ENCODE results near the gene B3GALT5. TPM values are rescaled to one million over a fixed set of nuclear protein-coding genes. Genes with fewer than 3 reads are reported as not detected.

B3GALT5 gene
- polyA plus RNA-seq, 3 donors = not detected

DNA sequence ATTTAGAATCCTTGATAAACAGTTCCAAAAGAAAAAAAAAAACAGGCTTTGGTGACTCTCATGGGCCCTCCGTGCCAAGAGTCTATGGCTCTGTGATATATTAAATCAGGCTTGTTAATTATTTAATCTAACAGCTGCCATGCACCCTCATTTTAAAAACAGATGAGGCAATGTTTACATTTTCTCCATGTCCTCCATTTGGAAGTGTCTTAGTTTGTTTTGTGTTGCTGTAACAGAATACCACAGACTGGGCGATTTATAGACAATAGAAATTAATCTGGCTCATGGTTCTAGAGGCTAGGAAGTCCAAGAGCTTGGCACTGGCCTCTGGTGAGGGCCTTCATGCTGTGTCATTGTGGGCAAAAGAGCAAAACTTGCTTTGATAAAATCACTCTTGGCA lies 58.0 kb downstream of the B3GALT5 start:
- no peaks in the 10 kb centered on the region for H3K4me1 ChIP-seq (ENCODE audit: control insufficient read depth in 1 of 2, insufficient read depth in 2 of 2, low read length in 2 of 2)
- no peaks in the 10 kb centered on the region for H3K36me3 ChIP-seq (replicated peaks in 1 of 2; ENCODE audit: control insufficient read depth in 1 of 2, insufficient read depth in 2 of 2, low read length in 2 of 2)
- H3K4me3 ChIP-seq (replicated peaks in 1 of 3; ENCODE audit: low read depth in 2 of 3, low read length in 3 of 3) = no peak overlapping the region
- H3K4me1 Mint-ChIP-seq = no peaks in the 10 kb centered on the region
- no peaks in the 10 kb centered on the region for H4K20me1 ChIP-seq (ENCODE audit: insufficient read depth, low read length)
- H3K4me3 Mint-ChIP-seq = no peak overlapping the region
- H3K27me3 Mint-ChIP-seq (ENCODE audit: low read depth in 3 of 3) = peaks cover 1 to 2% (median 2%) of the 10 kb centered on the region in 3 donors
- no peaks in the 10 kb centered on the region for H3K27me3 ChIP-seq (ENCODE audit: control insufficient read depth in 2 of 2, insufficient read depth in 2 of 2, low read length in 2 of 2)
- TF ChIP-seq, protein P1, sequence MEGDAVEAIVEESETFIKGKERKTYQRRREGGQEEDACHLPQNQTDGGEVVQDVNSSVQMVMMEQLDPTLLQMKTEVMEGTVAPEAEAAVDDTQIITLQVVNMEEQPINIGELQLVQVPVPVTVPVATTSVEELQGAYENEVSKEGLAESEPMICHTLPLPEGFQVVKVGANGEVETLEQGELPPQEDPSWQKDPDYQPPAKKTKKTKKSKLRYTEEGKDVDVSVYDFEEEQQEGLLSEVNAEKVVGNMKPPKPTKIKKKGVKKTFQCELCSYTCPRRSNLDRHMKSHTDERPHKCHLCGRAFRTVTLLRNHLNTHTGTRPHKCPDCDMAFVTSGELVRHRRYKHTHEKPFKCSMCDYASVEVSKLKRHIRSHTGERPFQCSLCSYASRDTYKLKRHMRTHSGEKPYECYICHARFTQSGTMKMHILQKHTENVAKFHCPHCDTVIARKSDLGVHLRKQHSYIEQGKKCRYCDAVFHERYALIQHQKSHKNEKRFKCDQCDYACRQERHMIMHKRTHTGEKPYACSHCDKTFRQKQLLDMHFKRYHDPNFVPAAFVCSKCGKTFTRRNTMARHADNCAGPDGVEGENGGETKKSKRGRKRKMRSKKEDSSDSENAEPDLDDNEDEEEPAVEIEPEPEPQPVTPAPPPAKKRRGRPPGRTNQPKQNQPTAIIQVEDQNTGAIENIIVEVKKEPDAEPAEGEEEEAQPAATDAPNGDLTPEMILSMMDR (IDR thresholded peaks at IDR 0.05) = no peak
- H3K36me3 Mint-ChIP-seq = no peaks in the 10 kb centered on the region
- no peak overlapping the region for H3K27ac Mint-ChIP-seq
- H3K9me3 Mint-ChIP-seq = peaks cover 0 to 6% (median 2%) of the 10 kb centered on the region in 7 donors
- H3K9me3 ChIP-seq (replicated peaks in 1 of 2; ENCODE audit: control insufficient read depth in 1 of 2, insufficient read depth in 1 of 2, low read length in 2 of 2) = no peaks in the 10 kb centered on the region
- no peak overlapping the region for H2AFZ ChIP-seq (ENCODE audit: insufficient read depth, low read depth, low read length, poor library complexity, severe bottlenecking)
- no peaks in the 10 kb centered on the region for H3K79me2 ChIP-seq (ENCODE audit: insufficient read depth, low read length)
- no peak overlapping the region for H3K27ac ChIP-seq (ENCODE audit: low read depth in 1 of 2, low read length in 2 of 2)
- intact Hi-C loops (cut with micrococcal nuclease) = no loop called here
- no peak for DNase-seq
- 71% methylated on average over 1 of the region's 2 CpGs for WGBS (ENCODE audit: insufficient coverage)
- no peak overlapping the region for H3K9ac ChIP-seq (ENCODE audit: insufficient read depth, low read length, poor library complexity, severe bottlenecking)
- H3K4me2 ChIP-seq (replicated peaks; ENCODE audit: extremely low read depth, low read length, poor library complexity, severe bottlenecking) = no peak overlapping the region

DNA sequence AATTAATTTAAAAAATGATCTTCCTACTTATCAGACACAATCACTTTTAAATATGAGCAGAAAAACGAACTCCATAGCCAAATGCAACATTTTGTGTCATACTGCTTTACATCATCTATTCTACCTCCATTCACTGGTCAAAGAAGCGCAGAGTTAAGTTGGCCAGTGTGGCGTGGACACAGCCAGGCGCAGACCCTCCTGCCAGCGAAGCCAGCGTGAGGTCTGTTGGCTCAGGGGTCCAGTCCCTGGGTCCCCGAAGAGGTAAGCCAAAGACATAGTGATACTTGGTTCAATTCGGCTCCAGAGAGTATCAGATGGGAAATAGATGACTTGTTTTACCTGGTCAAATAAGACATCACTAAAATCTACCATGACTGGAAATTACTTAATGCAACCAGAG lies 59.2 kb downstream of the B3GALT5 start:
- no peaks in the 10 kb centered on the region for H4K20me1 ChIP-seq (ENCODE audit: insufficient read depth, low read length)
- no peak overlapping the region for H3K9ac ChIP-seq (ENCODE audit: insufficient read depth, low read length, poor library complexity, severe bottlenecking)
- peaks cover 0 to 4% (median 2%) of the 10 kb centered on the region in 7 donors for H3K9me3 Mint-ChIP-seq
- no peaks in the 10 kb centered on the region for H3K9me3 ChIP-seq (replicated peaks in 1 of 2; ENCODE audit: control insufficient read depth in 1 of 2, insufficient read depth in 1 of 2, low read length in 2 of 2)
- H3K4me3 ChIP-seq (replicated peaks in 1 of 3; ENCODE audit: low read depth in 2 of 3, low read length in 3 of 3) = no peak overlapping the region
- intact Hi-C loops (cut with micrococcal nuclease) = no loop called here
- no peaks in the 10 kb centered on the region for H3K27me3 ChIP-seq (ENCODE audit: control insufficient read depth in 2 of 2, insufficient read depth in 2 of 2, low read length in 2 of 2)
- no peaks in the 10 kb centered on the region for H3K4me1 ChIP-seq (ENCODE audit: control insufficient read depth in 1 of 2, insufficient read depth in 2 of 2, low read length in 2 of 2)
- no peaks in the 10 kb centered on the region for H3K36me3 Mint-ChIP-seq
- H3K4me2 ChIP-seq (replicated peaks; ENCODE audit: extremely low read depth, low read length, poor library complexity, severe bottlenecking) = no peak overlapping the region
- TF ChIP-seq, protein P1 (IDR thresholded peaks at IDR 0.05) = no peak
- H3K27ac ChIP-seq (ENCODE audit: low read depth in 1 of 2, low read length in 2 of 2) = no peak overlapping the region
- H3K4me3 Mint-ChIP-seq = no peak overlapping the region
- 89% methylated on average over 6 of the region's 8 CpGs for WGBS (ENCODE audit: insufficient coverage)
- no peaks in the 10 kb centered on the region for H3K79me2 ChIP-seq (ENCODE audit: insufficient read depth, low read length)
- H2AFZ ChIP-seq (ENCODE audit: insufficient read depth, low read depth, low read length, poor library complexity, severe bottlenecking) = no peak overlapping the region
- DNase-seq = no peak
- no peaks in the 10 kb centered on the region for H3K36me3 ChIP-seq (replicated peaks in 1 of 2; ENCODE audit: control insufficient read depth in 1 of 2, insufficient read depth in 2 of 2, low read length in 2 of 2)
- no peaks in the 10 kb centered on the region for H3K4me1 Mint-ChIP-seq
- H3K27me3 Mint-ChIP-seq (ENCODE audit: low read depth in 3 of 3) = peaks cover 1 to 2% (median 2%) of the 10 kb centered on the region in 3 donors
- H3K27ac Mint-ChIP-seq = no peak overlapping the region
